ENCODE data around the gene PVALB.

Gene PVALB

DNA sequence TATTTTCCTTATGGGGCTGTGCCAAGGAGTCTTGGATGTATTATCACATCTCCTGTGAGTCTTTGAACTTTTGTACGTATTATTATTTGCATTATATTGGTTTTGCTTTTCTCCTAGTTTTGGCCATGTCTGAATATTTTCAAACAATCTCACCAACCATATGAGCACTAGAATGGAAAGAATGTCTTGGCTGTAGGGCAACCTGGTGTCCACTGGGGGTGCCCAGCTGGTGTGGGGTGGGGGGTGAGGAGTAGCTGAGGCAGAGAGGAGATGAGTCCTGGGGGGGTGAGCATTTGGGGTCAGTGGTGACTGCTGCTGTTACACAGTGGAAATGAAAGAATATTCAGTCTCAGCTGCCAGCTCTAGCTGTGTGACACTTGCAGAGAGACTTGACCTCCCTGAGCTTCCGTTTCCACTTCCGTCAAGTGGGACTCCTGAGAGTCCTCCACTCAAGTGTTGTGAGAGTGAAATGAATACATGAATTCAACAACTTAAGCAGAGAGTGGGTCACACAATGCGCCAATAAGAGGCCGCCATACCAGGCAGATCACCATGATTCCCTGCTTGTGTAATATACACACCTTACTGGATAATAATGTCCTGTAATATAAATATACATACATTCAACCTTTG lies 12.7 kb upstream of the PVALB start:
- TF ChIP-seq SPI1 (IDR thresholded peaks at IDR 0.05; ENCODE audit: borderline replicate concordance, low read depth) (no peak), POLR2AphosphoS5 (IDR thresholded peaks at IDR 0.05; ENCODE audit: low read depth) (no peak), GABPA (IDR thresholded peaks at IDR 0.05; ENCODE audit: low read depth) (no peak)
- TF ChIP-seq, protein P1, sequence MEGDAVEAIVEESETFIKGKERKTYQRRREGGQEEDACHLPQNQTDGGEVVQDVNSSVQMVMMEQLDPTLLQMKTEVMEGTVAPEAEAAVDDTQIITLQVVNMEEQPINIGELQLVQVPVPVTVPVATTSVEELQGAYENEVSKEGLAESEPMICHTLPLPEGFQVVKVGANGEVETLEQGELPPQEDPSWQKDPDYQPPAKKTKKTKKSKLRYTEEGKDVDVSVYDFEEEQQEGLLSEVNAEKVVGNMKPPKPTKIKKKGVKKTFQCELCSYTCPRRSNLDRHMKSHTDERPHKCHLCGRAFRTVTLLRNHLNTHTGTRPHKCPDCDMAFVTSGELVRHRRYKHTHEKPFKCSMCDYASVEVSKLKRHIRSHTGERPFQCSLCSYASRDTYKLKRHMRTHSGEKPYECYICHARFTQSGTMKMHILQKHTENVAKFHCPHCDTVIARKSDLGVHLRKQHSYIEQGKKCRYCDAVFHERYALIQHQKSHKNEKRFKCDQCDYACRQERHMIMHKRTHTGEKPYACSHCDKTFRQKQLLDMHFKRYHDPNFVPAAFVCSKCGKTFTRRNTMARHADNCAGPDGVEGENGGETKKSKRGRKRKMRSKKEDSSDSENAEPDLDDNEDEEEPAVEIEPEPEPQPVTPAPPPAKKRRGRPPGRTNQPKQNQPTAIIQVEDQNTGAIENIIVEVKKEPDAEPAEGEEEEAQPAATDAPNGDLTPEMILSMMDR (IDR thresholded peaks at IDR 0.05; ENCODE audit: insufficient read depth, low read length) = no peak
- TF ChIP-seq, protein P2, sequence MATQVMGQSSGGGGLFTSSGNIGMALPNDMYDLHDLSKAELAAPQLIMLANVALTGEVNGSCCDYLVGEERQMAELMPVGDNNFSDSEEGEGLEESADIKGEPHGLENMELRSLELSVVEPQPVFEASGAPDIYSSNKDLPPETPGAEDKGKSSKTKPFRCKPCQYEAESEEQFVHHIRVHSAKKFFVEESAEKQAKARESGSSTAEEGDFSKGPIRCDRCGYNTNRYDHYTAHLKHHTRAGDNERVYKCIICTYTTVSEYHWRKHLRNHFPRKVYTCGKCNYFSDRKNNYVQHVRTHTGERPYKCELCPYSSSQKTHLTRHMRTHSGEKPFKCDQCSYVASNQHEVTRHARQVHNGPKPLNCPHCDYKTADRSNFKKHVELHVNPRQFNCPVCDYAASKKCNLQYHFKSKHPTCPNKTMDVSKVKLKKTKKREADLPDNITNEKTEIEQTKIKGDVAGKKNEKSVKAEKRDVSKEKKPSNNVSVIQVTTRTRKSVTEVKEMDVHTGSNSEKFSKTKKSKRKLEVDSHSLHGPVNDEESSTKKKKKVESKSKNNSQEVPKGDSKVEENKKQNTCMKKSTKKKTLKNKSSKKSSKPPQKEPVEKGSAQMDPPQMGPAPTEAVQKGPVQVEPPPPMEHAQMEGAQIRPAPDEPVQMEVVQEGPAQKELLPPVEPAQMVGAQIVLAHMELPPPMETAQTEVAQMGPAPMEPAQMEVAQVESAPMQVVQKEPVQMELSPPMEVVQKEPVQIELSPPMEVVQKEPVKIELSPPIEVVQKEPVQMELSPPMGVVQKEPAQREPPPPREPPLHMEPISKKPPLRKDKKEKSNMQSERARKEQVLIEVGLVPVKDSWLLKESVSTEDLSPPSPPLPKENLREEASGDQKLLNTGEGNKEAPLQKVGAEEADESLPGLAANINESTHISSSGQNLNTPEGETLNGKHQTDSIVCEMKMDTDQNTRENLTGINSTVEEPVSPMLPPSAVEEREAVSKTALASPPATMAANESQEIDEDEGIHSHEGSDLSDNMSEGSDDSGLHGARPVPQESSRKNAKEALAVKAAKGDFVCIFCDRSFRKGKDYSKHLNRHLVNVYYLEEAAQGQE (IDR thresholded peaks at IDR 0.05; ENCODE audit: insufficient replicate concordance, low read depth) = no peak
- DNase-seq (ENCODE audit: low read depth in 1 of 2, low spot score in 1 of 2) = no peak
- no peak overlapping the region for H3K4me3 ChIP-seq (replicated peaks; ENCODE audit: insufficient read depth, low read length)
- no peaks in the 10 kb centered on the region for H3K27me3 ChIP-seq (ENCODE audit: insufficient read depth, poor library complexity, severe bottlenecking)
- H3K27ac ChIP-seq (replicated peaks) = no peak overlapping the region

DNA sequence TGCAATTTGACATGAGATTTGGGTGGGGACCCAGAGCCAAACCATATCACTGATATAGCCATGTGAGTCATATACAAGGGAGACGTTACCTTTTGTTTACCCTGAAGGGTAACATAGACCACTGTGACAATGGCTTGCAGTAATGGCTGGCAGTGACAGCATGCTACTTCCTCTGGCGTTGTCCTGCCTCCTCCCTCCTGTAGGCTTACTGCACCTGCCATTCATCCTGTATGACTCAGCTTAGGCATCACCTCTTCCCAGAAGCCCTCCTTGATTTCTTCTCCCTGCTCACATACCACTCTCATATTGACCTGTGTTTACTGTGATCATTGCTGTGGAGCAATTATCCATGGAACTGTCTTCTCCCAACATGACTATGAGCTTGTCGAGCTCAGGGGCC lies 12.0 kb upstream of the PVALB start:
- H3K27me3 ChIP-seq (ENCODE audit: insufficient read depth, poor library complexity, severe bottlenecking) = no peaks in the 10 kb centered on the region
- H3K4me3 ChIP-seq (replicated peaks; ENCODE audit: insufficient read depth, low read length) = no peak overlapping the region
- no peak for DNase-seq (ENCODE audit: low read depth in 1 of 2, low spot score in 1 of 2)
- TF ChIP-seq, protein P1 (IDR thresholded peaks at IDR 0.05; ENCODE audit: insufficient read depth, low read length) = no peak
- TF ChIP-seq, protein P2 (IDR thresholded peaks at IDR 0.05; ENCODE audit: insufficient replicate concordance, low read depth) = no peak
- TF ChIP-seq POLR2AphosphoS5 (IDR thresholded peaks at IDR 0.05; ENCODE audit: low read depth) (no peak), SPI1 (IDR thresholded peaks at IDR 0.05; ENCODE audit: borderline replicate concordance, low read depth) (no peak), GABPA (IDR thresholded peaks at IDR 0.05; ENCODE audit: low read depth) (no peak)
- no peak overlapping the region for H3K27ac ChIP-seq (replicated peaks)

DNA sequence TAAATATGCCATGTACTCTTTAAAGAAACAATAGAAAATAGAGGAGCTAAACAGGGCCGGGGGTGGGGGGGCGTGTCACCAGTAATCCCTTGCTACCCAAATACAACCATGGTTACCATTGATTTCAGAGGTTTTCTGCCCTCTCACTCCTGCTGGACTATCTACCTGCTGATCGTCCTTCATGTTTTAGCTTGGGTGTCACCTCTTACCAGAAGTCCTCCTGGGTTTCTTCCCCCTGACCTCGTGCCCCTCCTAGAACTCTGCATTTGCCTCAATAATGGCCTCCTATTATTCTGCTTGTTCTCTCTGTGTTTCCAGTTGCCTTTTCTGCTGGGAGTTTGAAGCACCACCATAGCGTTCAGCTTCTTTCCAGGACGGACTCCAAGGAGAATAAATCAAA lies 9.4 kb upstream of the PVALB start:
- H3K27ac ChIP-seq (replicated peaks) = no peak overlapping the region
- H3K27me3 ChIP-seq (ENCODE audit: insufficient read depth, poor library complexity, severe bottlenecking) = no peaks in the 10 kb centered on the region
- H3K4me3 ChIP-seq (replicated peaks; ENCODE audit: insufficient read depth, low read length) = no peak overlapping the region
- no peak for DNase-seq (ENCODE audit: low read depth in 1 of 2, low spot score in 1 of 2)
- TF ChIP-seq POLR2AphosphoS5 (IDR thresholded peaks at IDR 0.05; ENCODE audit: low read depth) = no peak
- TF ChIP-seq, protein P2 (IDR thresholded peaks at IDR 0.05; ENCODE audit: insufficient replicate concordance, low read depth) = no peak
- no peak for TF ChIP-seq SPI1 (IDR thresholded peaks at IDR 0.05; ENCODE audit: borderline replicate concordance, low read depth)
- TF ChIP-seq, protein P1 (IDR thresholded peaks at IDR 0.05; ENCODE audit: insufficient read depth, low read length) = no peak
- no peak for TF ChIP-seq GABPA (IDR thresholded peaks at IDR 0.05; ENCODE audit: low read depth)

Measured in HL-60 (cell line).